GM23338 (cell line): ENCODE data around the gene FAM163A. TPM values are rescaled to one million over a fixed set of nuclear protein-coding genes. Genes with fewer than 3 reads are reported as not detected.

Experiments
- ATAC-seq: fragments of 200-7000 bp; cut with Tn5 transposase; 3 replicates; pipeline ENCODE4 v1.9.1; 2020
- DNase-seq: peaks from one replicate; pipeline ENCODE4 v3.0.0-alpha.2; 2015; ENCODE audit warnings: low spot score
- H2AFZ ChIP-seq: fragments of 200-600 bp; sonication (generic); 2 replicates; pipeline ENCODE4 v1.8.0; 2016; ENCODE audit warnings: antibody characterized with exemption, mild to moderate bottlenecking, moderate library complexity
- H3F3A ChIP-seq: fragments of 200-600 bp; sonication (generic); replicated peaks from 2 replicates; pipeline ENCODE4 v1.8.0; 2017; ENCODE audit warnings: antibody characterized with exemption, mixed run types, low read depth
- H3K27ac ChIP-seq: fragments of 200-600 bp; sonication (generic); 2 replicates; pipeline ENCODE4 v1.6.1; 2016; ENCODE audit warnings: low read depth
- H3K27me3 ChIP-seq: fragments of 200-600 bp; sonication (generic); 2 replicates; pipeline ENCODE4 v1.8.0; 2016; ENCODE audit warnings: mild to moderate bottlenecking, mixed run types, moderate library complexity; ENCODE audit not compliant: insufficient read depth
- H3K36me3 ChIP-seq: fragments of 200-600 bp; sonication (generic); 2 replicates; pipeline ENCODE4 v1.8.0; 2016; ENCODE audit warnings: mild to moderate bottlenecking; ENCODE audit not compliant: insufficient read depth
- H3K4me1 ChIP-seq: fragments of 200-600 bp; sonication (generic); 2 replicates; pipeline ENCODE4 v1.8.0; 2016; ENCODE audit warnings: mild to moderate bottlenecking, moderate library complexity; ENCODE audit not compliant: insufficient read depth
- H3K4me2 ChIP-seq: fragments of 200-600 bp; sonication (generic); 2 replicates; pipeline ENCODE4 v1.7.1; 2017; ENCODE audit warnings: mixed run types
- H3K4me3 ChIP-seq: fragments of 200-600 bp; sonication (generic); 2 replicates; pipeline ENCODE4 v1.6.1; 2016; ENCODE audit warnings: mixed run types
- H3K79me2 ChIP-seq: fragments of 200-600 bp; sonication (generic); replicated peaks from 2 replicates; pipeline ENCODE4 v1.8.0; 2017; ENCODE audit warnings: mild to moderate bottlenecking; ENCODE audit not compliant: insufficient read depth
- H3K9me2 ChIP-seq: fragments of 200-600 bp; sonication (generic); 2 replicates; pipeline ENCODE4 v1.8.0; 2017; ENCODE audit not compliant: insufficient read depth
- H4K20me1 ChIP-seq: fragments of 200-600 bp; sonication (generic); replicated peaks from 2 replicates; pipeline ENCODE4 v1.8.0; 2017; ENCODE audit warnings: mild to moderate bottlenecking; ENCODE audit not compliant: insufficient read depth
- H3K27ac Mint-ChIP-seq: 2 replicates; pipeline ENCODE4 v1.8.0; 2020; ENCODE audit warnings: inconsistent platforms, mild to moderate bottlenecking, moderate library complexity, mixed read lengths
- H3K27me3 Mint-ChIP-seq: 3 replicates; pipeline ENCODE4 v1.8.0; 2022; ENCODE audit warnings: low read depth, mild to moderate bottlenecking, moderate library complexity, mixed read lengths, inconsistent platforms; ENCODE audit not compliant: insufficient read depth, poor library complexity
- H3K36me3 Mint-ChIP-seq: 3 replicates; pipeline ENCODE4 v1.8.0; 2021; ENCODE audit warnings: low read depth, mild to moderate bottlenecking, inconsistent platforms, moderate library complexity, mixed read lengths
- H3K4me1 Mint-ChIP-seq: 3 replicates; pipeline ENCODE4 v1.8.0; 2020; ENCODE audit warnings: mild to moderate bottlenecking, inconsistent platforms, mixed read lengths
- H3K4me3 Mint-ChIP-seq: 3 replicates; pipeline ENCODE4 v1.8.0; 2021; ENCODE audit warnings: moderate library complexity, mild to moderate bottlenecking, inconsistent platforms, mixed read lengths
- H3K9me3 Mint-ChIP-seq: 3 replicates; pipeline ENCODE4 v1.8.0; 2020; ENCODE audit warnings: moderate library complexity, mild to moderate bottlenecking, inconsistent platforms, mixed read lengths
- CREB1 ChIP-seq: fragments of 250-450 bp; sonication (Bioruptor Pico); IDR thresholded peaks from 2 replicates; pipeline ENCODE4 v1.5.0; 2020; ENCODE audit warnings: low read depth, mild to moderate bottlenecking, moderate library complexity
- CTCF ChIP-seq, 2 experiments: fragments of 200-600 bp in 1 of 2; sonication (generic) in 1 of 2; conservative IDR thresholded peaks; 2 replicates each; pipeline versions ENCODE4 v1.5.1 to v1.6.1; 2016 to 2017; ENCODE audit warnings: antibody characterized with exemption in 2 of 2, low read depth in 2 of 2, mild to moderate bottlenecking in 2 of 2, moderate library complexity in 1 of 2
- EZH2 ChIP-seq: fragments of 200-600 bp; sonication (generic); IDR thresholded peaks from one replicate; pipeline ENCODE4 v1.8.0; 2017; ENCODE audit warnings: antibody characterized with exemption, mild to moderate bottlenecking, low read depth; ENCODE audit not compliant: unreplicated experiment
- EZH2phosphoT487 ChIP-seq: fragments of 200-600 bp; sonication (generic); IDR thresholded peaks from one replicate; pipeline ENCODE4 v1.8.1; 2018; ENCODE audit warnings: antibody characterized with exemption; ENCODE audit not compliant: unreplicated experiment
- JUNB ChIP-seq: IDR thresholded peaks from one replicate; pipeline ENCODE4 v1.6.1; 2016; ENCODE audit warnings: antibody characterized with exemption; ENCODE audit not compliant: unreplicated experiment
- NANOG ChIP-seq: IDR thresholded peaks from 2 replicates; pipeline ENCODE4 v1.6.1; 2016; ENCODE audit warnings: antibody characterized with exemption, borderline replicate concordance
- POLR2AphosphoS5 ChIP-seq: IDR thresholded peaks from 2 replicates; pipeline ENCODE4 v1.6.1; 2016; ENCODE audit warnings: antibody characterized with exemption, low read depth
- REST ChIP-seq: IDR thresholded peaks from one replicate; pipeline ENCODE4 v1.6.1; 2018; ENCODE audit warnings: antibody characterized with exemption; ENCODE audit not compliant: unreplicated experiment
- STAT1 ChIP-seq: IDR thresholded peaks from one replicate; pipeline ENCODE4 v1.6.1; 2016; ENCODE audit warnings: antibody characterized with exemption; ENCODE audit not compliant: unreplicated experiment
- ZNF114 ChIP-seq: fragments of 250-450 bp; sonication (Bioruptor Pico); IDR thresholded peaks from 2 replicates; pipeline ENCODE4 v1.5.0; 2020; ENCODE audit warnings: mild to moderate bottlenecking, moderate library complexity
- ZNF331 ChIP-seq: fragments of 250-450 bp; sonication (Bioruptor Pico); IDR thresholded peaks from 2 replicates; pipeline ENCODE4 v1.5.0; 2020; ENCODE audit warnings: low read depth, mild to moderate bottlenecking, moderate library complexity
- polyA plus RNA-seq: library from polyadenylated mRNA; unstranded; fragments of >200 nt; fragmentation: Nextera tagmentation; extraction: Ambion mirVana; gene quantifications from 2 replicates; pipeline ENCODE4 v1.2.1, GENCODE V29; 2016
- total RNA-seq: library from RNA; depleted of rRNA; stranded (reverse); fragments of >200 nt; shearing (Covaris generic); gene quantifications from 2 replicates; pipeline ENCODE4 v1.2.3, GENCODE V29; 2014
- TF ChIP-seq, protein P1 (sequence below): IDR thresholded peaks from 2 replicates; pipeline ENCODE4 v1.6.1; 2016; ENCODE audit warnings: antibody characterized with exemption
- TF ChIP-seq, protein P2 (sequence below): fragments of 250-450 bp; sonication (Bioruptor Pico); IDR thresholded peaks from 2 replicates; pipeline ENCODE4 v1.5.0; 2020; ENCODE audit warnings: mild to moderate bottlenecking, moderate library complexity

Gene FAM163A
- total and polyA plus RNA-seq, 2 experiments from 2014 or later, result not detected

- no peaks in the 10 kb centered on the region for H3K4me1 ChIP-seq
- peaks cover 40% of the 10 kb centered on the region for H3K79me2 ChIP-seq
- H2AFZ ChIP-seq, result no peak overlapping the region
- no peak overlapping the region for H3K4me2 ChIP-seq
- 0 out of 2 replicates have a peak, but pooled peaks cover 3% of the 10 kb centered on the region for H3F3A ChIP-seq
- Mint-ChIP-seq H3K36me3 (peaks cover 39% of the 10 kb centered on the region), H3K9me3 (no peaks in the 10 kb centered on the region), H3K4me3 (no peak overlapping the region), H3K27me3 (peaks cover 6% of the 10 kb centered on the region), H3K4me1 (peaks cover 6% of the 10 kb centered on the region; the same call in 2 of the 3 replicates), H3K27ac (no peak overlapping the region)
- H3K36me3 ChIP-seq, result peaks cover 32% of the 10 kb centered on the region
- ATAC-seq (no peak), DNase-seq (no peak)
- H4K20me1 ChIP-seq, result 0 out of 2 replicates have a peak, but pooled peaks cover 15% of the 10 kb centered on the region
- H3K9me2 ChIP-seq, result no peaks in the 10 kb centered on the region
- TF ChIP-seq JUNB (no peak), ZNF331 (CRISPR knock-in tag) (no peak), POLR2AphosphoS5 (no peak), STAT1 (no peak), NANOG (no peak), EZH2phosphoT487 (no peak), EZH2 (no peak), REST (no peak), ZNF114 (CRISPR knock-in tag) (no peak), CTCF (conservative IDR thresholded peaks at IDR 0.05; ENCODE audit: low read depth in 2 of 2) (no peak), CREB1 (CRISPR knock-in tag) (no peak)
- TF ChIP-seq, protein P1, sequence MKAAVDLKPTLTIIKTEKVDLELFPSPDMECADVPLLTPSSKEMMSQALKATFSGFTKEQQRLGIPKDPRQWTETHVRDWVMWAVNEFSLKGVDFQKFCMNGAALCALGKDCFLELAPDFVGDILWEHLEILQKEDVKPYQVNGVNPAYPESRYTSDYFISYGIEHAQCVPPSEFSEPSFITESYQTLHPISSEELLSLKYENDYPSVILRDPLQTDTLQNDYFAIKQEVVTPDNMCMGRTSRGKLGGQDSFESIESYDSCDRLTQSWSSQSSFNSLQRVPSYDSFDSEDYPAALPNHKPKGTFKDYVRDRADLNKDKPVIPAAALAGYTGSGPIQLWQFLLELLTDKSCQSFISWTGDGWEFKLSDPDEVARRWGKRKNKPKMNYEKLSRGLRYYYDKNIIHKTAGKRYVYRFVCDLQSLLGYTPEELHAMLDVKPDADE, result no peak
- TF ChIP-seq, protein P2, sequence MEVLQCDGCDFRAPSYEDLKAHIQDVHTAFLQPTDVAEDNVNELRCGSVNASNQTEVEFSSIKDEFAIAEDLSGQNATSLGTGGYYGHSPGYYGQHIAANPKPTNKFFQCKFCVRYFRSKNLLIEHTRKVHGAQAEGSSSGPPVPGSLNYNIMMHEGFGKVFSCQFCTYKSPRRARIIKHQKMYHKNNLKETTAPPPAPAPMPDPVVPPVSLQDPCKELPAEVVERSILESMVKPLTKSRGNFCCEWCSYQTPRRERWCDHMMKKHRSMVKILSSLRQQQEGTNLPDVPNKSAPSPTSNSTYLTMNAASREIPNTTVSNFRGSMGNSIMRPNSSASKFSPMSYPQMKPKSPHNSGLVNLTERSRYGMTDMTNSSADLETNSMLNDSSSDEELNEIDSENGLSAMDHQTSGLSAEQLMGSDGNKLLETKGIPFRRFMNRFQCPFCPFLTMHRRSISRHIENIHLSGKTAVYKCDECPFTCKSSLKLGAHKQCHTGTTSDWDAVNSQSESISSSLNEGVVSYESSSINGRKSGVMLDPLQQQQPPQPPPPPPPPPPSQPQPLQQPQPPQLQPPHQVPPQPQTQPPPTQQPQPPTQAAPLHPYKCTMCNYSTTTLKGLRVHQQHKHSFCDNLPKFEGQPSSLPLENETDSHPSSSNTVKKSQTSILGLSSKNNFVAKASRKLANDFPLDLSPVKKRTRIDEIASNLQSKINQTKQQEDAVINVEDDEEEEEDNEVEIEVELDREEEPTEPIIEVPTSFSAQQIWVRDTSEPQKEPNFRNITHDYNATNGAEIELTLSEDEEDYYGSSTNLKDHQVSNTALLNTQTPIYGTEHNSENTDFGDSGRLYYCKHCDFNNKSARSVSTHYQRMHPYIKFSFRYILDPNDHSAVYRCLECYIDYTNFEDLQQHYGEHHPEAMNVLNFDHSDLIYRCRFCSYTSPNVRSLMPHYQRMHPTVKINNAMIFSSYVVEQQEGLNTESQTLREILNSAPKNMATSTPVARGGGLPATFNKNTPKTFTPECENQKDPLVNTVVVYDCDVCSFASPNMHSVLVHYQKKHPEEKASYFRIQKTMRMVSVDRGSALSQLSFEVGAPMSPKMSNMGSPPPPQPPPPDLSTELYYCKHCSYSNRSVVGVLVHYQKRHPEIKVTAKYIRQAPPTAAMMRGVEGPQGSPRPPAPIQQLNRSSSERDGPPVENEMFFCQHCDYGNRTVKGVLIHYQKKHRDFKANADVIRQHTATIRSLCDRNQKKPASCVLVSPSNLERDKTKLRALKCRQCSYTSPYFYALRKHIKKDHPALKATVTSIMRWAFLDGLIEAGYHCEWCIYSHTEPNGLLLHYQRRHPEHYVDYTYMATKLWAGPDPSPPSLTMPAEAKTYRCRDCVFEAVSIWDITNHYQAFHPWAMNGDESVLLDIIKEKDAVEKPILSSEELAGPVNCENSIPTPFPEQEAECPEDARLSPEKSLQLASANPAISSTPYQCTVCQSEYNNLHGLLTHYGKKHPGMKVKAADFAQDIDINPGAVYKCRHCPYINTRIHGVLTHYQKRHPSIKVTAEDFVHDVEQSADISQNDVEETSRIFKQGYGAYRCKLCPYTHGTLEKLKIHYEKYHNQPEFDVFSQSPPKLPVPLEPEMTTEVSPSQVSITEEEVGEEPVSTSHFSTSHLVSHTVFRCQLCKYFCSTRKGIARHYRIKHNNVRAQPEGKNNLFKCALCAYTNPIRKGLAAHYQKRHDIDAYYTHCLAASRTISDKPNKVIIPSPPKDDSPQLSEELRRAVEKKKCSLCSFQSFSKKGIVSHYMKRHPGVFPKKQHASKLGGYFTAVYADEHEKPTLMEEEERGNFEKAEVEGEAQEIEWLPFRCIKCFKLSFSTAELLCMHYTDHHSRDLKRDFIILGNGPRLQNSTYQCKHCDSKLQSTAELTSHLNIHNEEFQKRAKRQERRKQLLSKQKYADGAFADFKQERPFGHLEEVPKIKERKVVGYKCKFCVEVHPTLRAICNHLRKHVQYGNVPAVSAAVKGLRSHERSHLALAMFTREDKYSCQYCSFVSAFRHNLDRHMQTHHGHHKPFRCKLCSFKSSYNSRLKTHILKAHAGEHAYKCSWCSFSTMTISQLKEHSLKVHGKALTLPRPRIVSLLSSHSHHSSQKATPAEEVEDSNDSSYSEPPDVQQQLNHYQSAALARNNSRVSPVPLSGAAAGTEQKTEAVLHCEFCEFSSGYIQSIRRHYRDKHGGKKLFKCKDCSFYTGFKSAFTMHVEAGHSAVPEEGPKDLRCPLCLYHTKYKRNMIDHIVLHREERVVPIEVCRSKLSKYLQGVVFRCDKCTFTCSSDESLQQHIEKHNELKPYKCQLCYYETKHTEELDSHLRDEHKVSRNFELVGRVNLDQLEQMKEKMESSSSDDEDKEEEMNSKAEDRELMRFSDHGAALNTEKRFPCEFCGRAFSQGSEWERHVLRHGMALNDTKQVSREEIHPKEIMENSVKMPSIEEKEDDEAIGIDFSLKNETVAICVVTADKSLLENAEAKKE (CRISPR knock-in tag), result no peak
- H3K27ac ChIP-seq, result no peak overlapping the region
- no peaks in the 10 kb centered on the region for H3K27me3 ChIP-seq
- H3K4me3 ChIP-seq, result no peak overlapping the region
Measured at GRCh38 chr1:179865377-179865776, 122.3 kb downstream of the FAM163A start.
